Hematopoietic multipotent progenitor cell treated with erythropoietin and hydrocortisone succinate and interleukin-3 and kit ligand, for 15 days (in vitro differentiated cells): Measurements from ENCODE around the gene UQCR10.
A peak's percentile ranks its signal among the peaks of the same experiment; 100 is the strongest.

Experiments used
- DNase-seq: peaks from one replicate; pipeline ENCODE4 v3.0.0-alpha.2; 2015; ENCODE audit warnings: low spot score

The UQCR10 gene

GRCh38 chr22:29765905-29766631, 1.1 kb upstream of the UQCR10 start:
- peak; percentile 48 for DNase-seq

DNA sequence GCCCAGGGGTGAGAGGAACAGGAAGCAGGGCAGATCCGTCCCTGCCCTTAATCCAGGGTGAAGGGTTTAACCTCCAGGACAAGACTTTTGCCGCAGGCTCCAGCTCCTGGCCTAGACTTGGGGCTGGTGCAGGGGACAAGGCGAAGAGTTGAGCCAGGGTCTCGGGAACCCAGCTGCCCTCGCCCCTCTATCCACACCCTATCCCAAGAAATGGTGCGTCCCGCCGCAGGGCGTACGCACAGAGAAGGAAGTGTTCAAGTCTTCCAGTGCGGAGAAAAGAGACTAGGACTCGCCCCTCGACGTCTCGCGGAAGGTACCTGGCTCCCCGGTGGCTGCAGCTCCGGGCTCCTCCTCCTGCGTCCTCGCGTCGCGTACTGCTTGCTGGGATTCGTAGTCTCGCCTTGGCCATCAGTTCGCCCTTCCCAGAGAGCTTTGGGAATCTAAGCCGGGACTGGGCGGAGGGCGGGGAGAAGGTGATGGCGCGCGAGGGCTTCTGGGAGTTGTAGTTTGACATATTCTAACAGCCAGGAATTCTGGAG, 468 bp upstream of the UQCR10 start, which contains the start of gene ZMAT5:
Gene ZMAT5 (minus strand): TSS at position 376 of the 539 bp plus-strand sequence. CDS start 18,463 bp downstream, outside the sequence.
- peak; percentile 96 for DNase-seq

- no peak for DNase-seq
Observed at GRCh38 chr22:29768052-29768693, 1.0 kb downstream of the UQCR10 start.

GRCh38 chr22:29769723-29770321, 2.7 kb downstream of the UQCR10 start:
- no peak for DNase-seq

DNA sequence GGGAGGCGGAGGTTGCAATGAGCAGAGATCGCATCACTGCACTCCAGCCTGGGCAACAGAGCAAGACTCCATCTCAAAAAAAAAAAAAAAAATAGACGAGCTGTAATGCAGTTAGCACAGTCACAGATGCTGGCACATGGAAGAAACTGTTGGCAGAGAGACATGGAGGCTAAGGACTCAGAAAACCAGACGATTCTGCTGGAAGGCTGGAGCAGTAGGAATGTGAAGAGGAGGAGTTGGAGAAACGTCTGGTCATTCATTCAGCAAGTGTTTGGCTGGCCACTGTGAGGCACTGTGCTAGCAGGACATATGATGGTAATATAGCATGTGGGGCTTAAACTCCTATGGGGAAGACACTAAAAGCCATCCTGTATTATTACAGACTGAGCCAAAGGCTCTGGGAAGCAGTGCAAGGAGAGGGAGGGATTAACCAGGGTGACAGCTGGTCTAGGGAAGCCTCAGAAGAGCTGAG, 5.0 kb downstream of the UQCR10 start:
- peak; percentile 15 for DNase-seq

- DNase-seq: no peak
Observed at GRCh38 chr22:29773233-29773632, 6.1 kb downstream of the UQCR10 start.

DNA sequence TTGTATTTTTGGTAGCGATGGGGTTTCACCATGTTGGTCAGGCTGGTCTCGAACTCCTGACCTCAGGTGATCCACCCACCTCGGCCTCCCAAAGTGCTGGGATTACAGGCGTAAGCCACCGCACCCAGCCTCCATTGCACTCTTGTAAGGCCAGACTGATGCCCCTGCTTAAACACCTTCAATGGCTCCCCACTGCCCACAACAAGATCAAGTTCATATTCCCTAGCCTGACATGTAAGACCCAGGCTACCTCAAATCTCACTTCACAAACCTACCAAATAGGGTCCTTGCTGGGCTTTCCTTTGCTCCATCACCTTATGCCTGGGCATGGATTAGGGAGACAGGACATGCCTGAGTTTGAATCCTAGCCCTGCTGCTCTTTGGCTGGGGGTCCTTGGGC, 13.1 kb downstream of the UQCR10 start:
- DNase-seq: no peak

DNA sequence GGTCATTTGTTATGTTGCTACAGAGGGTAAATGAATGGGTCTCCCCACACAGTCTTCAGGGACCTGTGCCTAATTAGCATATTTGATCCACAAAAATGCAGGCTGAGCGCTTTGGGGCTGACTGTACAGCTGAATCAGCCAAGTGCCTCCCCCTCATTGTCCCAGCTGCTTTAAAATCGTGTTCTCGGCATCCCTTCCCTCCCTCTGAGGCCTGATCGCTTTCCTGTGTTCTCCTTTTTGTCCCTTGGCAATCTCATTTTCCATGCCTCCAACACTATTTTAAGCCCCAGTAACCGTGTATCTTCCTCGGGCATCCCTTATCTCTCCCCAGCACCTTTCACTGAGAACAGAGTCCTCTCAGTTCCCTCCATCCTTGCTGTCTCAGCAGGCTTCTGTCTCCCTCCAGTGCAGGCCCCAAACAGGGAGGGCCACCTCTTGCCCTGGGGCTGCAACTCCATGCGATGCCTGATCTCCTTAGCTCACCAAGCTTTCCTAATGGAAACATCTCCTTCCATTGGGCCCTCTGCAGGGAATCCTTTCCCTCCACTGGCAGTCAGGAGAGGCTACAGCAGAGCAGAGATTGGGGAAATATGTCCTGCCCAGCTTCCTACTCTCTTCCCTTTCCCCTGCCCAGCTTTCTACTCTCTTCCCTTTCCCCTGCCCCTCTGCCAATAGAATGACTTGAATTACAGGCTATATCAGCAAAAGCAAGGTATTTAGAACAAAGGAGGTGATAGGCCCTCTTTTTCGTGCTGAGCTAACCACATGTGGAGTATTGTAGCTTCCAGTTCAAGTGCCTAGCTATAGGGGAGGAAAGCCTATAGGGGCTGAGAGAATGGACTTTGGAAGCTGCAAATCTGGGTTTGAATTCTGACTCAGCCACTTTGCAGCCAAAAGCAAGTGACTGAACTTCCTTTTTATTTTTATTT, 13.8 kb downstream of the UQCR10 start:
- DNase-seq: peak; percentile 73

DNA sequence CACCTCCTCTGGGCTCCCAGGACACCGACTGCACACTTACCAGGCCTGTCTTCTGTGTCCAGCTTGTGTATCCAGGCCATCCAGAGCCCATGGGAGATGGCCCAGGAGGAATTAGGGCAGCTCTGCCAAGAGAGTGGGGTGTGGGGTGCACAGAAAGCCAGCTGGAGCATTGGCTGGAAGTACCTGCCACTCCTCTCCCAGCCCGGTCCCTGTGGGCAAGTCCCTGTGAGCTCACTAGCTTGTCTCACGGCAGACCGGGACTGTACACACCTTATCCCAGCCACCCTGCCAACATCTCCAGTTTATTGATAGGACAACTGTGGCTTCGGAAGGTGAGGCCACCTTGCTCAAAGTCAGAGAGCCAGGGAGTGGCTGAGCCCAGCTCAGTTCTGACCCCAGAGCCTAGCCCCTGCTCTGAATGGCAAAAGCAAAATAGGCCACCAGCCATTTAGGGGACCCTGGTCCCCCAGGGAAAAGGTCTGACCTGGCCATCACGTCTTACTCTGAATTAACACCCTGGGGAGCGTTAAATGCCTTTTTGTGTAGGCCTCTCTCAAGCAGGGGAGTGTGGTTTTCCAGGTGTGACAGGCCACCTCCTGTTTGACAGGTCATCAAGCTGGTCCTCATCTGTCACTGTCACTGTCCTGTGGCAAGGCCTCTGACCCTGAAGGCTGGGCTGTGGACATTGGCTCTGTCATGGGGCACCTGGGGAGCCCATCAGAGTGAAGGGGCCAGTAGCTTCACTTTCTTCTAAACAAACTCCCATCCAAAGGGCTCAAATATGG, 15.1 kb downstream of the UQCR10 start:
- no peak for DNase-seq

- no peak for DNase-seq
Observed at GRCh38 chr22:29784451-29785361, 17.5 kb downstream of the UQCR10 start.

DNA sequence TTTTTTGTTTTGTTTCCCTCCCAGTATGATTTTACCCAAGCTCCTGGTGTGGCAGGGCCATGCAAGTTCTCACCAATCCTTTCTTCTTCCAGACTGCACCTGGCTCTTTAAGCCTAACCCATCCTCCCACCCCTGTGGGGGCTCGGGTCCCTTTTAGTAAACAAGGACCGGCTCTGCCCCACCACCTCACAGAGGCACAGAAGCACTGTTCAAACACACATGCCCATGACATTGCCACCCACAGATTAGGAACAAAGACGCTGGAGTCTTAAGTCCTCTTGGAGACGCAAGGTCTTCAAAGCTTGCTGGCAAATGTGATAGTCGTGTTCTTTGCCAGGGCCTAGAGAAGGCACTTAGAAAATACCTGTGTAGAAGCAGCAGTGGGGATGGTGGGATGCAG, 18.9 kb downstream of the UQCR10 start:
- DNase-seq: no peak

GRCh38 chr22:29787371-29787980, 20.3 kb downstream of the UQCR10 start:
- no peak for DNase-seq

- no peak for DNase-seq
Observed at GRCh38 chr22:29788339-29789279, 21.4 kb downstream of the UQCR10 start.

GRCh38 chr22:29790061-29790460, 22.9 kb downstream of the UQCR10 start:
- no peak for DNase-seq

DNA sequence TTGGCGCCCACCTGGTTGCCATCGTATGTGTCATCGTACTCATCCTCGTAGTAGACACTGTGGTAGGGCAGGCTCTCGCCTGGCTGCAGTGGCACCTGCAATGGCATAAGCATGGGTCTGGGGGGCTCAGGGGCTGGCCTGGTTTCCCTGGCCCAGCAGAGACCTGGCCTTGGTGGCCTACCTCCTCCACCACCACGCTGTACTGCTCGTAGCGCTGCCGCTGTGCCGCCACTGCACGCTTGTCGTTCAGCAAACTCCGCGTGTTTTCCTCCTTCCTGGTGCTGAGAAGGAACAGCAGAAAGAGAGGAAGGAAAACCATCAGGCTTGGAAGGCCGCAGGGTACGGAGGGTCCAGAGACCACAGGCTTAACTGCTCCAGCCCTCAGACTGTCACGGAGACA, 26.2 kb downstream of the UQCR10 start:
- DNase-seq: no peak

- no peak for DNase-seq
Observed at GRCh38 chr22:29795663-29796062, 28.5 kb downstream of the UQCR10 start.

GRCh38 chr22:29797351-29797750, 30.2 kb downstream of the UQCR10 start:
- DNase-seq: no peak

- no peak for DNase-seq
Observed at GRCh38 chr22:29798318-29798717, 31.1 kb downstream of the UQCR10 start.
